Inferior parietal cortex (tissue), 1 donor: ENCODE measurements around the gene MEI4.
"Not testable (repeated sequence)": the region's sequence is repeated elsewhere in the genome, so short reads cannot be mapped to it uniquely, and the experiment has no call there.

Experiments used
- DNase-seq: peaks from one replicate; pipeline ENCODE4 v3.0.0-alpha.2; 2016; ENCODE audit errors: extremely low spot score

Gene MEI4

DNA sequence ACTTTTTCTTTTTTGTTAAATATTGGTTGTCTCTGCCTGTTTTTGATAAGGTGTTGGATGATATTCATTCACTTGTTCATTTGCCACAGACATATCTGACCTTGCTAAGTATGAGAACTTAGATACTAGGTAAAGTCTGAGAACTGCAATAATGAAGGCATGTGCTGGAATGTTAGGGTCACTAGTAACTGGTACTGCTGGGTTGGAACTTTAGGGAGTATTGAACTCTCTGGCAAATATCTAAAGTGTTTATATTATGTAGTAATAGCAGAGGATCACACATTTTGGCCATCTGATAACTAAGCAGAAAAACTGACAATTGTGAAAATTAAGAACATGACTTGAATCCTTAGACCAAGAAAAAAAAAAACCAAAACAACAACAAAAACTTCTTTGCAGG lies 162.7 kb downstream of the MEI4 start:
- no peak for DNase-seq

DNA sequence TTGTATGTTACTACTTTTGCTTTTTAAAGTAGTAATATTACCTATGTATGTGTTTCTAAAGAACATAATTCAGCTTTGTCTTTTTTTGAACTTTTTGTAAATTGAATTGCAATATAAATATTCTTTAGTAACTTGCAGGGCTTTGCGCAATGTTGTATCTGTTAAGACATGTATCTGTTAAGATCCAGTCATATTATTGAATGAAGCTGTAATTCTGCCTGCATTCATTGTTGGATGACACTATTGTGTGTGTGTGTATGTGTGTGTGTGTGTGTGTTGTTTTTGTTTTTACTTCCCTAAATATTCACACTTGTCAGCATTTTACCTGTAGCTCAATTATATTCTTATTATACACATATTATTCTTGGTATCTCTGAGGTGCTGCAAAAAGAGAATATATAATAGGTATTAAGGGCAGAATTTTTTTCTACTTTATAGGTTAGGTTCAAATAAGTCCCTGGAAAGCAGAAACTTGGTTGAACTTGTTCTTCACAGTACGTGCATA lies 164.0 kb downstream of the MEI4 start:
- no peak for DNase-seq

DNA sequence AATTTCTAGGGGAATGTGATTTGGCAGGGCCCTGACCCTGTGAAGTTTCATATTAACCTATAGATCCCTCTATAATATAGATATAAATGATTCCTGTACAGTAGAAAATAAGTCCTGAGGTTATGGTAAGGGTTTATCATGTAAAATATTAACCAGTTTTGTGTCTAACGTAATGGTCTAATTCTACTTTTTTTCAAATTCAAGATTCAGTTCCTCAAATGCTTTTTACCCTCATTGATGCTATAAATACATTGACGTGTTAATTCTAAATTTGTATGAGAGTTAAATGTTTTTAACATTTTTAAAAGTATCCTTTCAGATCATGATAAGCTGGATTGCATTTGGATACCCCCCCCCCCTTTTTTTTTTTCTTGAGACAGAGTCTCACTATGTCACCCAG lies 169.4 kb downstream of the MEI4 start:
- no peak for DNase-seq

DNA sequence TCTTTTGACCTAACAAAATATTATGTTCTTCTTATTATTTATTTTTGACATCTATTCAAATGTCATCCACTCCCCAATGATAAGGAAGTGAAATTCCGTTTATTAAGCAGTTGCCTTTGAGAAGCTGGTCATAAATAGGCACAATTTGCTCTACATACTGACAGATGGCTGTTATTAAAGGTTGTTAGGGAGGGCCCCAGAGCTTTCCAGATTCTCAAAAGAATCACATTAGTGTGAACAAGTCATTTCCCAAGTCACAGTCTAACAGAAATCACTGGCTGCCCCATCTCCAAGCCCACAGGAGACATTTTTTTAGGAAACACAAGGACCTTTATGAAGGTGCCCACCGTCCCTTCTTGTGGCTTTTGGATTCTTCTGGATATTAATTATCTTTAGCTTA lies 172.4 kb downstream of the MEI4 start:
- no peak for DNase-seq

DNA sequence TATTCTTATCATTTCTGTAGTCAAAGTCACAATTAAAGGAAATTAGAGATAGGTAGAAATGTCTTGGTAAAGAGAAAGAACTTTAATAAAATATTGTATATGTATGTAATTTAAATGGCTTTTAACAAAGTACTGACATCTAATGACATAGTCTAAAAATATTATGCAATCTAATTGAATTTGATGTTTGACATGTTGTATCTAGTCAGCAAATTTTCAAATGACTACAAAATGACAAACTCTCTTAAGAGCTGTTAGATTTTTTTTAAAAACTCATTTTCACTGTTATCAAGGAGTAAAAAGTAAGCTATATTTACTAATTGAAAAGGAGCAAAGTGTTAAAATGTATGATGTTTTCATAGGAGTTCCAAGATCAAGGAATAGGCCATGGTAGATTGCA lies 176.9 kb downstream of the MEI4 start:
- DNase-seq: no peak

DNA sequence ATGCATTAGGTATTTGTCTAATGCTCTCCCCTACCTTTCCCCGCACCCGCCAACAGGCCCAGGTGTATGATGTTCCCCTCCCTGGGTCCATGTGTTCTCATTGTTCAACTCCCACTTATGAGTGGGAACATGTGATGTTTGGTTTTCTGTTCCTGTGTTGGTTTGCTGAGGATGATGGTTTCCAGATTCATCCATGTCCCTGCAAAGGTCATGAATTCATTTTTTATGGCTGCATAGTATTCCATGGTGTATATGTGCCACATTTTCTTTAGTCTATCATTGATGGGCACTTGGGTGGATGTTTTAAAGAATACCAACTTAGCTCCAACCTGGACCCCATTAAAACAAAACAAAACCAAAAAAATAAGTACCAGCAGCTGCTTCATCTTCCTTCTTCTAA lies 180.9 kb downstream of the MEI4 start:
- DNase-seq: not testable (repeated sequence)

DNA sequence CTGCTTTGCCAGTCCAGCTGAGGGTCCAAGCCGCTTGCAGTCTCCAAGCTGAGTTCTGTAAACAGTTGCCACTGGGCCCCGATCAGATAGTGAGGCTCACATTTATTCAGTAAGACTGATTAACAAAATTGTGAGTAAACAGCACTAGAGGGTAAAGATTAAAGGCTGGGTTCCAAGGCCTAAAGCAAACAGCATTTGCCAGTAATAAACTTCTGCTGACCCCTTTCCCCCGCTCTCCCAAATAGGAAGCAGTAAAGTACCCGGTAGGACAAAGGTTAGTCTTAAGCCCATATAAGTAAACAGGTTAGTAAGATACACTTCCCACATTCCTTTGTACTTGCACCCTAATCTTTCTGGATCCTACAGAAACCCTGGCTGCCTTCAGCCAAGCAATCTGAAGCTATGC lies 181.8 kb downstream of the MEI4 start:
- no peak for DNase-seq

DNA sequence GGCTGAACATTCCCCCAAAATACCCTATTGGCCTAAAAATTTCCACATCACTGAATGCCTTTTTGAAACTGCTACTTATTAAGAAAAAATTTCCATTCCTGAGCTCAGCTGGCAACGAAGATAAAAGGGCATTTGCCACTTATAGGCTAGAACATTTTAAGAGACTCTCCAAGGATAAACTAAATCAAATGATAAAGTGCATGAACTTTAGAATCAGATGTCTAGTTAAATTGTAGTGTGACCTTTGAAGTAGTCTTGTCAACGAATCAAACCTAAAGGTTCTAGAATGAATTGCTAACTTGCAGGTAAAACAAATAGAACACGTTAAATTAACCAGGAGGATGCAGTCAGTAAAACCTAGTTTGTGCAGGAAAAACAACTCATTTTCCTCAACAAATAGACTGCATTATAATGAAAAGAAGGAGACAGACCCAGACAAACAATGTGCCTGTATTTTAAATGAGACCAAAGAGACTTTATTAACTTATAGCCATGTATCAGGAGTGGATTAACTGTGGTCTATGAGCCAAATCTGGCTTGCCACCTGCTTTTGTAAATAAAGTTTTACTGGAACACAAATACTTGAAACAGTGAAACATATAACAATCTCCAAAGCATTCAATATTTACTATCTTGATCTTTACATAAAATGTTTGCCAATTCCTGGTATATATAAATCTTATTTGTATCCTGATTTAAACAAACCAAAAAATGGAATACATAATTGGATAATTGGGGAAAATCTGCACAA lies 184.4 kb downstream of the MEI4 start:
- no peak for DNase-seq

DNA sequence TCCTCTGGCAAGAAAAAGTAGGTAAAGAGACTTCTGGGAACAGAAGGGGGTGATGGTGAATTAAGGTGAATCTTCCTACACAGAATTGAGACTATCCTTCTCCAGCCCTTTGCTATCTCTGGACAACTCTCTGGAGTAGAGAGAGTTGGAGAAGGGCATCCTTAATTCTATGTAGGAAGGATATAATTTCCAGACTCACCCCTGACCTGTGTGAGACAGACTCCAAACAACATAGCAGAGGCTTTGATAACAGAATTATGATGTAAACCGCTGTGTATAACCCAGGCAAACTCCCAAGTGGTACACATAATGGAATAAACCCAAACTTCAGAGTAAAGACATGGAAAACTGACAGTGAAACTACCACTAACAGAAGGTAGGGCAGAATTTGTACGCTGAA lies 186.5 kb downstream of the MEI4 start:
- no peak for DNase-seq

DNA sequence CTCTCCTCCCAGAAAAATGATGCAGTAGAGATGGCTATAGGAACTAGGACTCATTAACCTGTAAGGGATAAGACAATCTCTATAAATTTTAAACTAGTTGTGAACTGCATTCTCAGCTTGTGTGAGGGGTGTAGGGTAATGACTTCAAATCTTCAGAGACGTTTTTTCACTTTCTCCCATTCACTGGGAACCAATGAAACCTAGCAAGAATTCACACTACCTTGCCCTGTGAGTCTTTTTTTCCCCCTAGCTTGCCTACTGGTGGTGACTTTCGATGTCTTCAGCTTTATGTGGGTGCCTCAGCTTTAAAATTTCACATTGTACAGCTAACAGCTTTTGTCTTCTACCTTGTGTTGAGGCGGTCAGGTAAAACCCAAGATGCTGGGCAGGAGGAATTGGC lies 192.0 kb downstream of the MEI4 start:
- no peak for DNase-seq

DNA sequence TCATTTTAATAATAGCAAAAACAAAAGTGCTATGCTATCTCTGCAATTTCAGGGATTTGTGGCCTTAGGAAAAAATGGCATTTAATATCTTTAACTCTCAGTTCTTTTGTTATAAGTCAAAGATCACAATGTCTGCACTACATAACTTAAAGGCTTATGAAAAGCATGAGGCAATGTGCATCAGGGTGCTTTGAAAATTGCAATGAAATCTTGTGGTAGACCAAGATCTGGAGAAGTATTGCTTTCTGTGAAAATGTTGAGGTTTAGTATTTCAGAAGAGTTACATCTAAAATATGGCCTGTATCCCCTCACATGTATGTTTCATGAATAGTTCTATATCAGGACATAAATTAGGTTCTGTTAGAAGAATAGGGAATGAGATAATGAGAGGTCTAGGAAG lies 200.6 kb downstream of the MEI4 start:
- no peak for DNase-seq

DNA sequence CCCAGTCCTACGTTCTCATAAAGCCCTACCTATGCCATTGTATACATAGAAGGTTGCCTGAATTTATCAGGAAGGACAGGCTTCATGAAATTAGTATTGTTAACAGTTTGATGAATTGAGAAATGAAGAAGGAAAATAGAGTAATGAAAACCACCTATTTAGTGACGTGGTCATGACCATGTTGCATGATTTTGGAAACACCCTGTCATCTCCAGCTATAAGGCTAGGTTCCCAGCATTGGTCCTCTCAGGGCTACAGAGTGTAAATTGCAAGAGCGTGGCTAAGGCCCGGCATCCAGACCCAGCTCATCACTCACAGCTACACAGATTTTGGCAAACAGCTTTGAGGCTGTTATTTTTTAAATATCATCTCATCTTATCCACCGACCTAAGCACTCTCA lies 203.6 kb downstream of the MEI4 start:
- no peak for DNase-seq

DNA sequence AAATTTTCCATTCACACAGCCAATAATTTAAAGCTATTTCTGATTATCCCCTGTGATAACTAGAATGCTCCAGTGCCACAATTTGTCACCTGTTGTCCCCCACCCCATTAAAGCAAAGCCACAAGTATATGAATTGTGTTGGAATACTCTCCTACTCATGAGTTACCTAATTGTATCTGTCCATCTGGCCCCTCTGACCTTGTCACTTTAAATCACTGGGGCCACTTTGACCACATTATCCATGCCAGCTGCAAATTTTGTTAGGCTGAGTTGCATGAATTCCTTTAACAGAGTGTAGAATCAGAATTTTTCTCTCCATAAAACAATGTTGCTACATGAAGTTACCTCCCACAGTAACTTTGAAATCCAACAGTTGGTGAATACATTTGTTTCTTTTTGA lies 204.6 kb downstream of the MEI4 start:
- no peak for DNase-seq

DNA sequence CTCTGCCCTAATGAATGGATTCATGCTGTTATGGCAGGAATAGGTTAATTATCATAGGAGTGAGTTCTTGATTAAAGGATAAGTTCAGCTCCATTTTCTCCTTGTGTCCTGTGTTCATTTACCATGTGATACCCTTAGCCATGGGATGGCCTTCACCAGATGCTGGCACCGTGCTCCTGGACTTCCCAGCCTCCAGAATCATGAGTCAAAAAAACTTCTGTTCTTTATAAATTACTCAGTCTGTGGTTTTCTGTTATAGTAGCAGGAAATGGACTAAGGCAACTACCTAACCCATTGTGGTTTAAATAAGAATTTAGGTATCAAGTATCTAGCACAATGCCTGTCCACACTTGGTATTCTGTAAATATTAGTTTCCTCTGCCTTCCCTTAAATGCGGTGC lies 223.5 kb downstream of the MEI4 start:
- no peak for DNase-seq

DNA sequence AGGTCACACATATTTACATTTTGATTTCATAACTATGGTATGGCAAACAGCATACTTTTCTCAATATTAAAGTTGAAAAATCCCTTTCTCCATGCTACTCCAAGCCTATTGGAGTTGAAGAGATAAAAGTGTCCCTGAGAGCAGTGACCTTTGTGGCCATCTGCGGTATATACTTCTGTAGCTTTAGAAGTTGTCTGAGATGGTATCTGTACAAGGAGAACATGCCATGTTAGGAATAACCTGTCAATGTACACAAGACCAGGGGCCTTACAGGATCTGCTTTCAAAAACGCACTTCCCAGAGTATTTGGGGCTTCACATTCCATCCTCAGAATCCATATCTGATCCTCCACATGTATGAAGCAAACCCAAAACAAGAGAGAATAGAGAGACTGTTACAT lies 226.7 kb downstream of the MEI4 start:
- DNase-seq: no peak

DNA sequence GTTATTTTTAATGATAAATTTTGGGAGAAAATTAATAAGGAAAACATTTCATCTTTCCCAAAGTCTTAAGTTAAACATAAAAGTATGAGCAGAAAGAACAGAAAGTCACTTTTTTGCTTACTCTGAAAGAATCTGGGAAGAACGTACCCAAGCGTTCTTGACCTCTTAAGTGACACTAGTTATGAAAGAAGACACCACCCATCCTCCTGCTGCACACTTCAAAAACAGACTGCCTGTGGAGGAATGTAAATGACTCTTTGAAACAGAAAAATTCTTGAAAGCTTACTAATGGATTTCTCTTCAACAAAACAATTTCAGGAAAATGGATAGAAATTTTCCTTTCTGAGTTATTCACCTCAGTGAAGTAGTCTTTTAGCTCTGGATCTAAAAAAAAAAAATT lies 227.7 kb downstream of the MEI4 start:
- no peak for DNase-seq

DNA sequence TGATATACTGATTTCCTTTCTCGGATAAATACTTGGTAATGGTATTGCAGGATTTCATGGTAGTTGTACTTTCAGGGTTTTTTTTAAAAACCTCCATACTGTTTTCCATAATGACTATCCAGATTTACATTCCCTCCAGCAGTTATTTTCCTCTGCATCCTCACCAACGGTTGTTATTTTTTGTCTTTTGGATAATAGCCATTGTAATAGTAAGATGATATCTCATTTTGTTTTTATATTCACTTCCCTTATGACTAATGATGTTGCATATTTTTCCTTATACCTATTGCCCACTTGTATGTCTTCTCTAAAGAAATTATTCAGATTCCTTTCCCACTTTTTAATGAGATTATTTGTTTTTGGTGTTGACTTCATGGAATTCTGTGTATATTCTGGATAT lies 231.0 kb downstream of the MEI4 start:
- DNase-seq: no peak

DNA sequence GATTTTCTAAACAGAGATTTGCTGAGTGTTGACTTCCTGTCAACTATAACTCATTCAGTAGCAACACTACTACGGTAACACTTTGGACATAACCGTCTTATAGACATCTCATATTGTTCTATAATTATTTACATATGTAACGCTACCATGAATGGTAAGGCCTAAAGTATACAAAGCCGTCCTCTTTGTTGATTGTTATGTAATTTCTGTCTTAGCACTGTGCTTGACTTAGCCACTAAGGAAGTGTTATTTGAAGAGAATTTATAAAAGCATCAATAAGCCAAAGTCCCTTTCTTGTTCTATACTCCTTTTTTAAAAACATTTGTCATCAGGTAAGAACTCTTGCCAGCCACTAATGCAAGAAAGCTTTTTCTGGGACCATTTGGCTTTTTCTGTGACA lies 240.6 kb downstream of the MEI4 start:
- DNase-seq: no peak

DNA sequence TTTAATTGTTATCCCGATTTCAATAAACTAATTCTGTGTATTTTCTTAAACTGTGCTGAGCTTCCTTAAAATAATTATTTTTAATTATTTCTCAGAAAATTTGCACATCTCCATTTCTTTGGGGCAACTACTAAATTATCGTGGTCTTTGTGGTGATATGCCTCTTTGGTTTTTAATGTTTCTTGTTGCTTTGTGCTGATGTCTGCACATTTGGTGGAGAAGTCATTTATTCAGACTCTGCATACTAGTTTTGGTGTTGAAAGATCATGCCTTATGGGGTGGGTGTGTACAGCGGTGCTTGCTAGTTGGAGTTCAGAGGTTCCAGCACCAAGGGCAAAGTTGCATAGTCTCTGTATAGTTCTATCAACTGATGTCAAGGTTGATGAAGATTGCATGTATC lies 253.2 kb downstream of the MEI4 start:
- no peak for DNase-seq

DNA sequence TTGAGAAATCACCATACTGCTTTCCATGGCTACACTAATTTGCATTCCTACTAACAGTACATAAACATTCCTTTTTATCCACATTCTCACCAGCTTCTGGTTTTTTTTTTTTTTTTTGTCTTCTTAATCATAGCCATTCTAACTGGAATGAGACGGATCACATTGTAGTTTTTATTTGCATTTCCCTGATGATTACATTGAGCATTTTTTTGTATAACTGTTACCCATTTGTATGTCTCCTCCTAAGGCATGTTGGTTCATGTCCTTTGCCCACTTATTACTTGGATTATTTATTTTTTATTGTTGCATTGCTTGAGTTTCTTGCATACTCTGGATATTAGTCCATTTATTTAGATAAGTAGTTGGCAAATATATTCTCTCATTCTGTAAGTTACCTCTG lies 258.0 kb downstream of the MEI4 start:
- DNase-seq: no peak

DNA sequence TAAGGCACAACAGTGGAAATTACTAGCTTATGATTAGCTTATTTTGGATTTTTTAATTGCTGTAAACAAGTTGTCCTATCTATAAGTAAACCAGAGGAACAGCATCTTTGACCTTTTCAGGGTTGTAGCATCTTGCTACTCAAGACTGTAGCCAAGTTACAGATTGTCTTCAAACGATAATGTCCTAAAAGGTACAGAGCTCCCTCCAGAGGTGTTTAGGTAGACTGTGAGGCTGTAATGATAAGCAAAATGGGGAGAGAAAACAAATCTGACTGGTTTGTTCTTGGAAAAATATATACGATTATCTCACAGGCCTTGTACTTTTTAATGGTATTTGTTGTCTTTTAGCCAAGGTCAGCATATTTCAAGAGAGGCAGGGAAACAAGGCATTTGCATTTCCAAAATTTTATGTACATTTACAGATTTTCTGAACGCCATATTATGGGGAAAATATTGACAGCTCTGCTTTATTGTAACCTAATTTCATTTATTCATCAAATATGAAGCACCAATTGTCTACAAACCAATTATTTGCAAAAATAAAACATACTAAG lies 273.4 kb downstream of the MEI4 start:
- peak; percentile 2 for DNase-seq

DNA sequence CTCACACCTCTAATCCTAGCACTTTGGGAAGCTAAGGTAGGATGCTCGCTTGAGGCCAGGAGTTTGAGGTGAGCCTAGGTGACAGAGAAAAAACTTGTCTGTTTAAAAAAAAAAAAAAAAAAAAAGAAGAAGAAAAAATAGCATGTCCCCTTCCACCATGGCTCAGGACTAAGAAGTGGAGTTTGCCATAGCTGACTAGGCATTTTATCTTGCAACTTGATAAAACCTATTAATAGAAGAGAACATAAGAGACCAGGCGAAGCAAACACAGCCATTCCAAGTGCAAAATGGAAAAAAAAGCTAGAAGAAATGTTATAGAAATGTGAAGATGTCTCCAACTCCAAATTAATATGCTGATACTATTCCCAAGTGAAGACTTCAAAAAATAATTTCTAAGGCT lies 277.5 kb downstream of the MEI4 start:
- DNase-seq: peak; percentile 9

DNA sequence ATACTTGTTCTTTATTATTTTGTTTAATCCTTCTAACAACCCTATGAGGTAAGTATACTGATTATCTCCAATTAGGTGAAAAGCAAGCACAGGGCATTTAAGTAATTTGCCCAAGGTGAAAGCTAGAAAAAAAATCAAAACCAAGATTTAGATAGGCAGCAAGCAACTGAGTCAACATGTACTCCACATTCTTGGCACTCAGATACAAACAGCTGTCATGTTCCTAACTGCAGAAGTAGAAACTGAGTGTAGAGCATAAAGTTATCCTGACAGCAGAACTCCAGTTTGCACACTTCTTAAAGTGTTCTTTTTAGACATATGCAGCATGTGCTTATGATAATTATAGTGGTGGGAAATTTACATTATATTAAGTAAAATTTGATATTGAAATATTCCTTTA lies 278.1 kb downstream of the MEI4 start:
- no peak for DNase-seq

DNA sequence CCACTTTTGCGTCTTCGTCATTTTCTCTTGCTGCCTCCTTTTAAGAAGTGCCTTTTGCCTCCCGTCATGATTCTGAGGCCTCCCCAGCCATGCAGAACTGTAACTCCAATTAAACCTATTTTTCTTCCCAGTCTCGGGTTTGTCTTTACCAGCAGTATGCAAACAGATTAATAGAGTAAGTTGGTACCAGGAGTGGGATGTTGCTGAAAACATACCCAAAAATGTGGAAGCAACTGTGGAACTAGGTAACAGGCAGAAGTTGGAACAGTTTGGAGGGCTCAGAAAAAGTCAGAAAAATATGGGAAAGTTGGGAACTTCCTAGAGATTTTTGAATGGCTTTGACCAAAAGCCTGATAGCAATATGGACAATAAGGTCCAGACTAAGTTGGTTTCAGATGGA lies 309.2 kb downstream of the MEI4 start:
- no peak for DNase-seq
